Mammary epithelial cell (primary cell): ENCODE results near the gene EFHD1.

ENCODE experiments used
- CTCF ChIP-seq, 2 donors: IDR thresholded peaks in 1 of 2; conservative IDR thresholded peaks in 1 of 2; 2 replicates each; pipeline ENCODE4 v1.5.1; 2011 to 2012; ENCODE audit warnings: inconsistent platforms in 2 of 2, low read length in 2 of 2, mild to moderate bottlenecking in 2 of 2, control low read depth in 1 of 2, low read depth in 1 of 2; ENCODE audit not compliant: insufficient read depth in 1 of 2; ENCODE audit errors: extremely low read depth in 1 of 2
- EZH2 ChIP-seq: IDR thresholded peaks from 2 replicates; pipeline ENCODE4 v1.6.1; 2012; ENCODE audit warnings: low read length, inconsistent platforms, borderline replicate concordance

GRCh38 chr2:232584238-232584637 lies 49.2 kb upstream of the EFHD1 start:
- TF ChIP-seq CTCF (conservative IDR thresholded peaks at IDR 0.05 in 1 of 2, IDR thresholded peaks at IDR 0.05 in 1 of 2; ENCODE audit: extremely low read depth in 1 of 2, insufficient read depth in 1 of 2, low read depth in 1 of 2, low read length in 2 of 2) = no peak
- TF ChIP-seq EZH2 = no peak
